Measurements from ENCODE around the gene SHE.
A peak's percentile ranks its signal among the peaks of the same experiment; 100 is the strongest.

The SHE gene

GRCh38 chr1:154443274-154444013 is 58.8 kb downstream of the SHE start:
- no peak for DNase-seq

- no peak for DNase-seq
These were observed 60.0 kb downstream of the SHE start for GRCh38 chr1:154442006-154442740.

GRCh38 chr1:154441241-154441888 is 60.8 kb downstream of the SHE start:
- DNase-seq, result no peak

GRCh38 chr1:154440036-154440804 is 62.0 kb downstream of the SHE start:
- DNase-seq, result no peak

- no peak for DNase-seq
These were observed 65.8 kb downstream of the SHE start for GRCh38 chr1:154436433-154436832.

GRCh38 chr1:154435599-154436200 is 66.5 kb downstream of the SHE start:
- no peak for DNase-seq

- no peak for DNase-seq
These were observed 67.7 kb downstream of the SHE start for GRCh38 chr1:154434346-154435085.

GRCh38 chr1:154433161-154433764 is 68.9 kb downstream of the SHE start:
- DNase-seq, result no peak

- peak; percentile 38 for DNase-seq
These were observed 70.4 kb downstream of the SHE start for GRCh38 chr1:154431586-154432373.

- DNase-seq, result no peak
These were observed 71.3 kb downstream of the SHE start for GRCh38 chr1:154430903-154431302.

- DNase-seq, result no peak
These were observed 72.2 kb downstream of the SHE start for GRCh38 chr1:154429841-154430611.

All from CD4-positive, alpha-beta T cell treated with Interleukin-17A for 1 hour (primary cell).